GM06990 (cell line): Measurements from ENCODE around the gene C11orf86.

Experiments
- DNase-seq: peaks from one replicate; pipeline ENCODE4 v3.0.0-alpha.2; 2011; ENCODE audit not compliant: insufficient read length; ENCODE audit errors: extremely low read depth
- H3K27me3 ChIP-seq: replicated peaks from 2 replicates; pipeline ENCODE4 v1.6.0; 2011; ENCODE audit warnings: low read length; ENCODE audit not compliant: control insufficient read depth, insufficient read depth
- H3K36me3 ChIP-seq: 2 replicates; pipeline ENCODE4 v1.5.1; 2011; ENCODE audit warnings: low read length; ENCODE audit not compliant: control insufficient read depth, insufficient read depth
- H3K4me3 ChIP-seq: replicated peaks from 2 replicates; pipeline ENCODE4 v1.5.1; 2011; ENCODE audit warnings: low read depth, mild to moderate bottlenecking, control low read depth, low read length
- TF ChIP-seq, protein P1 (sequence below): IDR thresholded peaks from 2 replicates; pipeline ENCODE4 v1.5.1; 2011; ENCODE audit warnings: low read length, control low read depth, mild to moderate bottlenecking, inconsistent platforms; ENCODE audit not compliant: insufficient read depth, poor library complexity, severe bottlenecking

Gene C11orf86

DNA sequence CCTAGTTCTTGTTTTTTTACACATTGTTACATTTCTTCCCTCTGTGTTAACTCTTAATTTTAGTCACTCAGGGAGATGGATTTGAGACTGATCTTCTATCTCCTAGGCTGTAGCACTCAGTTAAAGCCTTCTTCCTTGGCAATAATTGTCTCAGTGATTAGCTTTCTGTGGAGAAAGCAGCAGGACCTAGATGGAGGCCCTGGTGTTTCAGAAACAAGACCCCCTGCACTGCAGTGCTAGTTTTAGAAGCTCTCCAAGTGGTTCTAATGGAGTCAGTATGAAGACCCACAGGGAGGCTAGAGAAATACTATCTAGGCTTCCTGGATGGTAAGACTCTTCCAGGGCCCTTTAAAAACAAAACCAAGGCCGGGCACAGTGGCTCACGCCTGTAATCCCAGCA is 12.9 kb upstream of the C11orf86 start:
- no peak for DNase-seq
- TF ChIP-seq, protein P1, sequence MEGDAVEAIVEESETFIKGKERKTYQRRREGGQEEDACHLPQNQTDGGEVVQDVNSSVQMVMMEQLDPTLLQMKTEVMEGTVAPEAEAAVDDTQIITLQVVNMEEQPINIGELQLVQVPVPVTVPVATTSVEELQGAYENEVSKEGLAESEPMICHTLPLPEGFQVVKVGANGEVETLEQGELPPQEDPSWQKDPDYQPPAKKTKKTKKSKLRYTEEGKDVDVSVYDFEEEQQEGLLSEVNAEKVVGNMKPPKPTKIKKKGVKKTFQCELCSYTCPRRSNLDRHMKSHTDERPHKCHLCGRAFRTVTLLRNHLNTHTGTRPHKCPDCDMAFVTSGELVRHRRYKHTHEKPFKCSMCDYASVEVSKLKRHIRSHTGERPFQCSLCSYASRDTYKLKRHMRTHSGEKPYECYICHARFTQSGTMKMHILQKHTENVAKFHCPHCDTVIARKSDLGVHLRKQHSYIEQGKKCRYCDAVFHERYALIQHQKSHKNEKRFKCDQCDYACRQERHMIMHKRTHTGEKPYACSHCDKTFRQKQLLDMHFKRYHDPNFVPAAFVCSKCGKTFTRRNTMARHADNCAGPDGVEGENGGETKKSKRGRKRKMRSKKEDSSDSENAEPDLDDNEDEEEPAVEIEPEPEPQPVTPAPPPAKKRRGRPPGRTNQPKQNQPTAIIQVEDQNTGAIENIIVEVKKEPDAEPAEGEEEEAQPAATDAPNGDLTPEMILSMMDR: no peak
- H3K4me3 ChIP-seq: no peak overlapping the region

GRCh38 chr11:66962801-66963200 is 12.3 kb upstream of the C11orf86 start:
- no peak for DNase-seq

More for the DNA sequence above, 12.9 kb upstream of the C11orf86 start:
- H3K36me3 ChIP-seq: no peaks in the 10 kb centered on the region
- no peaks in the 10 kb centered on the region for H3K27me3 ChIP-seq

GRCh38 chr11:66964495-66964894 is 10.6 kb upstream of the C11orf86 start:
- Histone ChIP-seq H3K27me3 (no peaks in the 10 kb centered on the region), H3K36me3 (no peaks in the 10 kb centered on the region), H3K4me3 (no peak overlapping the region)
- DNase-seq: no peak
- TF ChIP-seq, protein P1: no peak

More at GRCh38 chr11:66962801-66963200, 12.3 kb upstream of the C11orf86 start:
- no peak overlapping the region for H3K4me3 ChIP-seq
- no peaks in the 10 kb centered on the region for H3K27me3 ChIP-seq
- TF ChIP-seq, protein P1: no peak
- no peaks in the 10 kb centered on the region for H3K36me3 ChIP-seq

DNA sequence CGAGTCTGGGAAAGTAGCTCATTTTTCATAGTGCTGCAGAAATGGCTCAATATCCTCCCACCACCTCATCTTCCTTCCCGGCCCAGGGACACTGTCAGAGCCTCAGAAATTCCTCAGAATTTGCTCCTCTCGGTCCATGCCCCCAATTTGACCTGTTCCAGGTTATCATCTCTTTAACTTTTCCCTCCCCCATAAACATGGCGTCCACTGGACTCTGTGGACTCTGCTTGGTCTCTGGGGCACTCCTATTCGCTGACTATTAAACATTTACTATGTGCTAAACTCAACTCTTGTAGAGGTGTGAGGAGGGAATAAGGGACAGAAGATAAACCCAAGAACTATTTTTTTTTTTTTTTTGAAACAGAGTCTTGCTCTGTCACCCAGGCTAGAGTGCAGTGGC is 8.8 kb upstream of the C11orf86 start:
- Histone ChIP-seq H3K36me3 (no peaks in the 10 kb centered on the region), H3K4me3 (no peak overlapping the region), H3K27me3 (no peaks in the 10 kb centered on the region)
- TF ChIP-seq, protein P1: no peak
- DNase-seq: no peak

DNA sequence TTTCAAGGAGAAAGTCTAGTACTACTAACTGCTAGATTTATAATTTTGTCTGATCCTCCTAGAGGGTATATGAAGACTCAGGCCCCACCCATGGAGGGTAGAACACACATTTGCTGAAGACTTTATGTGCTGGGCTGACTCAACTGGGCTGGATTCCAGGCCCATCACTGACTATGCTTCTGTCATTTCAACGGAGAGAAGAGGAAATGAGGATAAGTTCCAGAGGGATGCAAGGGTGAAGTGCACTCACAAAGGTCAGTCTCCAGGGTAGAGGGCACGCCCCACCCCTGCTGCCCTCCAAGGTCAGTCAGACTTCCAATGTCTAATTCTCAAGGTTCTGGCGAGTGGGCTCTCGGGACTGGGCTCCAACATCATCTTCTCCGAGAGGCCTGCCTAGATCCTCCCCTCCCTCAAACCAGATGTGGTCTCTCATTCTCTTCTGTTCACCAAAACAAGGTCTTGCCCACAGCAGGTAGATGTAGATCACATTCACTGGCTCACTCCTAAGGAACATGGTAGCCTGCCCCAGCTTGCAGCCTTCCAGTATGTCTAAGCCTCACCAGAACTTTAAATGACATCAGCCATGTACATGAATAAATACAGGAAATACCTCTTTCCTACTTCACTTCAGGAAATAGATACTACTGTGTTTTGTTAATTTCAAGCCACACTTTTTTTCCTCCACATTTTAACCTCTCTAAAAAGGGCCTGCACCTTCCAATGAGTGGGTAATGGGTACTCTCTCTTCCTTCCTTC is 7.3 kb upstream of the C11orf86 start:
- Histone ChIP-seq H3K27me3 (no peaks in the 10 kb centered on the region), H3K4me3 (no peak overlapping the region), H3K36me3 (no peaks in the 10 kb centered on the region)
- TF ChIP-seq, protein P1: no peak
- no peak for DNase-seq

- TF ChIP-seq, protein P1: no peak
- DNase-seq: no peak
- Histone ChIP-seq H3K27me3 (no peaks in the 10 kb centered on the region; the same call in 1 of the 2 replicates), H3K36me3 (no peaks in the 10 kb centered on the region), H3K4me3 (no peak overlapping the region)
Observed at GRCh38 chr11:66969584-66970225, 5.4 kb upstream of the C11orf86 start.
